Endodermal cell (in vitro differentiated cells): ENCODE measurements around the gene PROM1. TPM values are rescaled to one million over a fixed set of nuclear protein-coding genes. Genes with fewer than 3 reads are reported as not detected.

Source experiments
- DNase-seq: peaks from one replicate; pipeline ENCODE4 v3.0.0-alpha.2; 2017
- H3K27ac ChIP-seq: 2 replicates; pipeline ENCODE4 v1.5.1; 2013; ENCODE audit warnings: mild to moderate bottlenecking, low read depth, low read length, moderate library complexity
- H3K27me3 ChIP-seq: 2 replicates; pipeline ENCODE4 v1.6.1; 2013; ENCODE audit warnings: mild to moderate bottlenecking, low read length, moderate library complexity; ENCODE audit not compliant: insufficient read depth, control insufficient read depth, poor library complexity, severe bottlenecking
- H3K36me3 ChIP-seq: 2 replicates; pipeline ENCODE4 v1.7.0; 2013; ENCODE audit warnings: mild to moderate bottlenecking, low read length, moderate library complexity; ENCODE audit not compliant: control insufficient read depth, insufficient read depth
- H3K4me1 ChIP-seq: one replicate; pipeline ENCODE4 v1.7.0; 2013; ENCODE audit warnings: low read length; ENCODE audit not compliant: control insufficient read depth, insufficient read depth
- H3K4me3 ChIP-seq: 2 replicates; pipeline ENCODE4 v1.5.1; 2013; ENCODE audit warnings: mild to moderate bottlenecking, low read length, moderate library complexity
- H3K9ac ChIP-seq: 2 replicates; pipeline ENCODE4 v1.6.1; 2013; ENCODE audit warnings: mild to moderate bottlenecking, low read length, moderate library complexity; ENCODE audit not compliant: poor library complexity, severe bottlenecking; ENCODE audit errors: extremely low read depth
- H3K9me3 ChIP-seq: 2 replicates; pipeline ENCODE4 v1.6.1; 2013; ENCODE audit warnings: mild to moderate bottlenecking, low read length, moderate library complexity; ENCODE audit not compliant: control insufficient read depth
- H3K27ac Mint-ChIP-seq: 2 replicates; pipeline ENCODE4 v1.8.0; 2020; ENCODE audit warnings: mixed read lengths
- H3K27me3 Mint-ChIP-seq: 2 replicates; pipeline ENCODE4 v1.8.0; 2021; ENCODE audit warnings: mild to moderate bottlenecking, mixed read lengths; ENCODE audit not compliant: insufficient read depth
- H3K36me3 Mint-ChIP-seq: 2 replicates; pipeline ENCODE4 v1.8.0; 2020; ENCODE audit warnings: low read depth, mixed read lengths
- H3K4me1 Mint-ChIP-seq: 2 replicates; pipeline ENCODE4 v1.8.0; 2020; ENCODE audit warnings: mixed read lengths
- H3K4me3 Mint-ChIP-seq: 2 replicates; pipeline ENCODE4 v1.8.0; 2020; ENCODE audit warnings: mild to moderate bottlenecking, moderate library complexity, mixed read lengths
- H3K9me3 Mint-ChIP-seq: 2 replicates; pipeline ENCODE4 v1.8.0; 2020; ENCODE audit warnings: mild to moderate bottlenecking, mixed read lengths
- WGBS, 2 experiments: methylation state at CpG; one replicate each; pipeline versions ENCODE4 v1.1.5 to v1.1.7; 2013; ENCODE audit warnings: missing lambda C conversion rate in 2 of 2, mixed read lengths in 1 of 2; ENCODE audit not compliant: insufficient coverage in 1 of 2, insufficient read length in 1 of 2; 5-methylcytosine and 5-hydroxymethylcytosine counted together
- total RNA-seq, 2 donors: library from RNA; stranded (reverse); fragmentation: NEBNext Ultra II Directional in 1 of 2; extraction: Animal tissue kit (Norgen Biotek cat#: 25700) in 1 of 2; gene quantifications; 2 replicates in 1 of 2; 3 replicates in 1 of 2; pipeline ENCODE4 v1.2.1, GENCODE V29; 2021
- TF ChIP-seq, protein P1 (sequence below): fragments of 200-600 bp; sonication (generic); conservative IDR thresholded peaks from 2 replicates; pipeline ENCODE4 v1.5.0; 2021; ENCODE audit warnings: antibody characterized with exemption, mild to moderate bottlenecking

Gene PROM1
- total RNA-seq, 2 donors from 2014 or later, result 38.6 to 51.6 TPM

DNA sequence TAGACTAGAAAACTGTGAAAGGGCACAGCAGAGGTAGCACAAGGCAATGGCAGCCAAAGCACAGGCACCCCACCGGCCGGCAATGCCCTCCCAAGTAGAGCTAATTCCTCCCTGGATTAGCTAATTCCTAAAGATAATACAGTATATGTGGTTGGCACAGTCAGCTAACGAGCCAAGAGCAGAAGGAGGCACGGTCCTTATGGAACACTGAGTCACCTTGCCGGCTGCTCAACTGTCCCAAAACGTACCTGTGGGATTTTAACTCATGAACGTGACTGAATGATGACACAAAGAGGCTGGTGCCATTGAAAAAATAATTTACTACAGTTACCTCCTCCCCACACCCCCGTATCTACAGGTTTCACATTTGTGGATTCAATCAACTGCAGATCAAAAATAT lies 136.1 kb downstream of the PROM1 start:
- Histone ChIP-seq H3K9ac (no peak overlapping the region), H3K36me3 (no peaks in the 10 kb centered on the region), H3K27ac (no peak overlapping the region), H3K27me3 (no peaks in the 10 kb centered on the region), H3K9me3 (no peaks in the 10 kb centered on the region), H3K4me1 (no peaks in the 10 kb centered on the region), H3K4me3 (no peak overlapping the region)
- TF ChIP-seq, protein P1, sequence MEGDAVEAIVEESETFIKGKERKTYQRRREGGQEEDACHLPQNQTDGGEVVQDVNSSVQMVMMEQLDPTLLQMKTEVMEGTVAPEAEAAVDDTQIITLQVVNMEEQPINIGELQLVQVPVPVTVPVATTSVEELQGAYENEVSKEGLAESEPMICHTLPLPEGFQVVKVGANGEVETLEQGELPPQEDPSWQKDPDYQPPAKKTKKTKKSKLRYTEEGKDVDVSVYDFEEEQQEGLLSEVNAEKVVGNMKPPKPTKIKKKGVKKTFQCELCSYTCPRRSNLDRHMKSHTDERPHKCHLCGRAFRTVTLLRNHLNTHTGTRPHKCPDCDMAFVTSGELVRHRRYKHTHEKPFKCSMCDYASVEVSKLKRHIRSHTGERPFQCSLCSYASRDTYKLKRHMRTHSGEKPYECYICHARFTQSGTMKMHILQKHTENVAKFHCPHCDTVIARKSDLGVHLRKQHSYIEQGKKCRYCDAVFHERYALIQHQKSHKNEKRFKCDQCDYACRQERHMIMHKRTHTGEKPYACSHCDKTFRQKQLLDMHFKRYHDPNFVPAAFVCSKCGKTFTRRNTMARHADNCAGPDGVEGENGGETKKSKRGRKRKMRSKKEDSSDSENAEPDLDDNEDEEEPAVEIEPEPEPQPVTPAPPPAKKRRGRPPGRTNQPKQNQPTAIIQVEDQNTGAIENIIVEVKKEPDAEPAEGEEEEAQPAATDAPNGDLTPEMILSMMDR, result no peak
- peaks cover 3% of the 10 kb centered on the region for H3K4me1 Mint-ChIP-seq
- no peaks in the 10 kb centered on the region for H3K36me3 Mint-ChIP-seq
- no peak overlapping the region for H3K4me3 Mint-ChIP-seq
- H3K27me3 Mint-ChIP-seq, result no peaks in the 10 kb centered on the region
- DNase-seq, result no peak
- peaks cover 3% of the 10 kb centered on the region for H3K9me3 Mint-ChIP-seq
- WGBS, 2 experiments, result 92 to 95% methylated on average over 4 to 8 of the region's 8 CpGs
- no peak overlapping the region for H3K27ac Mint-ChIP-seq

DNA sequence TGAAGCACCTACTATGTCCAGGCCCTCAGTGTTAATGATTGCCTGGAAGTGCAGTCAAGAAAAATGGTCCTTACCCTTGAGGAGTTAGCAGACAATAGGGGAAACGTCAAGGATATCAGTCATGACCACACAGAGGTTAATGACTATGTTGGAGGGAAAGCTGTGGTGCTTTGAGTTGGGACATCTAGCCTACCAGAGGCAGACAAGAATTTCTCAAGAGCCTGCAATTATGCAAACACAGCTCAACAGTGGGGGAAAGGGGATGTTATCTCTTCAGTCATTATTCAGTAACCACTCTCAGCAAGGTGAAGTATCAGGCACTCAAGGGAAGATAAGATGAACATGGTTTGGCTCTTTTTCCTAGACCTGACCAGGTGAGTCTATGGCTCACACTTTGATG lies 138.3 kb downstream of the PROM1 start:
- Histone ChIP-seq H3K4me3 (no peak overlapping the region), H3K27me3 (no peaks in the 10 kb centered on the region), H3K9me3 (no peaks in the 10 kb centered on the region), H3K36me3 (no peaks in the 10 kb centered on the region), H3K9ac (no peak overlapping the region), H3K4me1 (no peaks in the 10 kb centered on the region), H3K27ac (no peak overlapping the region)
- peaks cover 3% of the 10 kb centered on the region for H3K4me1 Mint-ChIP-seq
- DNase-seq, result no peak
- no peaks in the 10 kb centered on the region for H3K27me3 Mint-ChIP-seq
- no peaks in the 10 kb centered on the region for H3K9me3 Mint-ChIP-seq
- WGBS, 2 experiments, result 83 to 100% methylated on average over 1 of the region's 1 CpG
- H3K4me3 Mint-ChIP-seq, result no peak overlapping the region
- TF ChIP-seq, protein P1, result no peak
- H3K36me3 Mint-ChIP-seq, result no peaks in the 10 kb centered on the region
- no peak overlapping the region for H3K27ac Mint-ChIP-seq

DNA sequence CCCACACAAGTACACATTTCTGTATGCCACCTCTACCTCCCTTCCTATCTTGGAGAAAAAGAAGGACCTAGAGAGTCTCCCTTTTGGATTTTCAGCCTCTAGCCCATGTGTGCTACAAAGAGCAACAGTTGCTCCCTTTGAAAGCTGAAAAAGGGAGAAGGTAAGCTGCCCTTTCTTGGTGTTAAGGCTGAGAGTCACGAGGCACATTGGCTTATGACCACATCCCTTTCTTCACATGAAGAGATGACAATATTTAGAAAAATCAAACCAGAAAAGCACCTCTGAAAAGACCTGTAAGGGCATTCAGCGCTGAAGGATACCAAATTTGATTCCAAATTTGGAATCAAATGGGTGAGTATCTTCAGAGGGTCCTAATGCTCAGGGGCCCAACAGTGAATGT lies 138.9 kb downstream of the PROM1 start:
- TF ChIP-seq, protein P1, result no peak
- no peaks in the 10 kb centered on the region for H3K9me3 Mint-ChIP-seq
- H3K27me3 ChIP-seq, result no peaks in the 10 kb centered on the region
- H3K27me3 Mint-ChIP-seq, result no peaks in the 10 kb centered on the region
- H3K4me1 Mint-ChIP-seq, result peaks cover 3% of the 10 kb centered on the region
- H3K4me1 ChIP-seq, result no peaks in the 10 kb centered on the region
- no peak overlapping the region for H3K27ac ChIP-seq
- WGBS, 2 experiments, result 81 to 90% methylated on average over 2 of the region's 2 CpGs
- no peak overlapping the region for H3K9ac ChIP-seq
- no peaks in the 10 kb centered on the region for H3K36me3 Mint-ChIP-seq
- DNase-seq, result no peak
- H3K4me3 Mint-ChIP-seq, result no peak overlapping the region
- H3K36me3 ChIP-seq, result no peaks in the 10 kb centered on the region
- no peaks in the 10 kb centered on the region for H3K9me3 ChIP-seq
- H3K4me3 ChIP-seq, result no peak overlapping the region
- no peak overlapping the region for H3K27ac Mint-ChIP-seq
